MM.1S (cell line): ENCODE measurements around the gene CMTM3.

Experiments
- CTCF ChIP-seq: fragments of 300-600 bp; sonication (generic); IDR thresholded peaks from 2 replicates; pipeline ENCODE4 v1.5.1; 2016; ENCODE audit warnings: antibody characterized with exemption, low read length, mixed read lengths
- EZH2 ChIP-seq: fragments of 300-600 bp; sonication (generic); optimal IDR thresholded peaks from 2 replicates; pipeline ENCODE3; 2017; ENCODE audit warnings: low read depth, mild to moderate bottlenecking, antibody characterized with exemption, low read length, mixed read lengths
- EZH2phosphoT487 ChIP-seq: fragments of 300-600 bp; sonication (generic); IDR thresholded peaks from 2 replicates; pipeline ENCODE4 v1.6.1; 2018; ENCODE audit warnings: antibody characterized with exemption, low read length

- TF ChIP-seq CTCF (no peak), EZH2phosphoT487 (no peak), EZH2 (no peak)
Observed at GRCh38 chr16:66603537-66604375, 748 bp upstream of the CMTM3 start.
